ENCODE measurements around the gene PRR14L.
"Not testable (repeated sequence)": the region's sequence is repeated elsewhere in the genome, so short reads cannot be mapped to it uniquely, and the experiment has no call there.

The PRR14L gene

GRCh38 chr22:31749636-31750364 is at the start of gene PRR14L:
Gene PRR14L (minus strand): TSS chr22:31750132. CDS start chr22:31738860, 11,272 bp downstream.
- peak; percentile 57 for DNase-seq

- DNase-seq, result not testable (repeated sequence)
These were observed 49.4 kb upstream of the PRR14L start for GRCh38 chr22:31799358-31799757.

- DNase-seq, result no peak
These were observed 40.3 kb upstream of the PRR14L start for GRCh38 chr22:31790240-31790639.

GRCh38 chr22:31789803-31790202 is 39.9 kb upstream of the PRR14L start:
- no peak for DNase-seq

- DNase-seq, result no peak
These were observed 26.3 kb upstream of the PRR14L start for GRCh38 chr22:31776231-31776630.

- no peak for DNase-seq
These were observed 23.5 kb upstream of the PRR14L start for GRCh38 chr22:31773416-31773815.

- DNase-seq, result no peak
These were observed 18.6 kb upstream of the PRR14L start for GRCh38 chr22:31768422-31769059.

- no peak for DNase-seq
These were observed 14.9 kb upstream of the PRR14L start for GRCh38 chr22:31764785-31765184.

- not testable (repeated sequence) for DNase-seq
These were observed 8.9 kb upstream of the PRR14L start for GRCh38 chr22:31758860-31759259.

GRCh38 chr22:31757265-31757664 is 7.3 kb upstream of the PRR14L start:
- no peak for DNase-seq

GRCh38 chr22:31754813-31755212 is 4.9 kb upstream of the PRR14L start:
- DNase-seq, result no peak

- DNase-seq, result peak; percentile 65
These were observed 3.9 kb upstream of the PRR14L start, which contains the start of gene DEPDC5 for GRCh38 chr22:31753634-31754501. Gene DEPDC5 (plus strand): TSS chr22:31754019. CDS start chr22:31754922, 903 bp downstream.

- no peak for DNase-seq
These were observed 3.2 kb upstream of the PRR14L start for GRCh38 chr22:31753005-31753633.

GRCh38 chr22:31752096-31752847 is 2.3 kb upstream of the PRR14L start:
- DNase-seq, result no peak

- DNase-seq, result no peak
These were observed 693 bp upstream of the PRR14L start for GRCh38 chr22:31750365-31751284.

- no peak for DNase-seq
These were observed 1.4 kb downstream of the PRR14L start for GRCh38 chr22:31748490-31748889.

- no peak for DNase-seq
These were observed 2.5 kb downstream of the PRR14L start for GRCh38 chr22:31747441-31747840.

- no peak for DNase-seq
These were observed 6.1 kb downstream of the PRR14L start for GRCh38 chr22:31743871-31744270.

GRCh38 chr22:31742682-31743081 is 7.2 kb downstream of the PRR14L start:
- DNase-seq, result no peak

- DNase-seq, result no peak
These were observed 7.8 kb downstream of the PRR14L start for GRCh38 chr22:31742115-31742514.

GRCh38 chr22:31740314-31740713 is 9.6 kb downstream of the PRR14L start:
- DNase-seq, result not testable (repeated sequence)
